Endothelial cell of umbilical vein (primary cell): Measurements from ENCODE around the gene NOL12. TPM values are rescaled to one million over a fixed set of nuclear protein-coding genes. Genes with fewer than 3 reads are reported as not detected.

Experiments
- BruUV-seq: library from RNA; stranded (reverse); fragments of 400-500 nt; replicated peaks from 2 replicates; lab custom pipeline; 2021; lab: Mats Ljungman, UMichigan
- CTCF ChIA-PET: fragments of 300-600, 350-600 bp; sonication (Branson Sonifier 250); formaldehyde crosslinking; loops from one replicate; lab custom pipeline; 2021; ENCODE audit warnings: antibody characterized with exemption, inconsistent platforms; lab: Charles Lee
- POLR2A ChIA-PET: fragments of 300-600, 350-600 bp; sonication (Branson Sonifier 250); formaldehyde crosslinking; loops from one replicate; lab custom pipeline; 2021; ENCODE audit warnings: antibody characterized with exemption, inconsistent platforms; lab: Charles Lee
- DNase-seq: peaks from one replicate; pipeline ENCODE4 v3.0.0-alpha.2; 2011; ENCODE audit warnings: low read depth, low spot score
- FAIRE-seq: peaks from 2 replicates; lab custom pipeline; 2011; peaks lifted over from hg19 to GRCh38; lab: Jason Lieb, UNC
- H2AFZ ChIP-seq: 2 replicates; pipeline ENCODE4 v1.6.0; 2012; ENCODE audit warnings: low read depth, low read length, control low read depth, inconsistent platforms
- H3K27ac ChIP-seq: 2 replicates; pipeline ENCODE4 v1.5.1; 2011; ENCODE audit warnings: low read depth, mild to moderate bottlenecking, control low read depth, low read length, moderate library complexity; ENCODE audit not compliant: insufficient read depth
- H3K27me3 ChIP-seq, 2 experiments: 2 replicates each; pipeline versions ENCODE4 v1.6.0 to v1.6.1; 2011; ENCODE audit warnings: low read length in 2 of 2, mixed read lengths in 1 of 2; ENCODE audit not compliant: control insufficient read depth in 2 of 2, insufficient read depth in 2 of 2
- H3K36me3 ChIP-seq, 2 experiments: 2 replicates in 1 of 2; 3 replicates in 1 of 2; pipeline ENCODE4 v1.5.1; 2011; ENCODE audit warnings: low read length in 2 of 2, mild to moderate bottlenecking in 1 of 2, moderate library complexity in 1 of 2; ENCODE audit not compliant: control insufficient read depth in 2 of 2, insufficient read depth in 2 of 2; ENCODE audit errors: extremely low read depth in 1 of 2
- H3K4me1 ChIP-seq: 3 replicates; pipeline ENCODE4 v1.5.1; 2011; ENCODE audit warnings: mild to moderate bottlenecking, low read length; ENCODE audit not compliant: control insufficient read depth, insufficient read depth; ENCODE audit errors: extremely low read depth
- H3K4me2 ChIP-seq: 2 replicates; pipeline ENCODE4 v1.6.1; 2011; ENCODE audit warnings: low read length, control low read depth, mixed read lengths; ENCODE audit not compliant: insufficient read depth
- H3K4me3 ChIP-seq, 3 experiments: fragments of 200-600 bp in 1 of 3; sonication (generic), shearing (Covaris generic) in 1 of 3; replicated peaks in 1 of 3; 2 replicates each; pipeline ENCODE4 v1.5.1; 2011 to 2016; ENCODE audit warnings: control low read depth in 3 of 3, low read length in 3 of 3, mild to moderate bottlenecking in 2 of 3, inconsistent platforms in 1 of 3, low read depth in 1 of 3, moderate library complexity in 1 of 3; ENCODE audit not compliant: insufficient read depth in 1 of 3
- H3K79me2 ChIP-seq: 2 replicates; pipeline ENCODE4 v1.6.0; 2012; ENCODE audit warnings: low read length, inconsistent platforms; ENCODE audit not compliant: control insufficient read depth, insufficient read depth
- H3K9ac ChIP-seq: replicated peaks from 2 replicates; pipeline ENCODE3; 2011; ENCODE audit warnings: low read length, control low read depth; ENCODE audit not compliant: insufficient read depth; ENCODE audit errors: extremely low read depth
- H3K9me1 ChIP-seq: replicated peaks from 3 replicates; pipeline ENCODE4 v1.6.0; 2011; ENCODE audit warnings: mild to moderate bottlenecking, low read length; ENCODE audit not compliant: control insufficient read depth, insufficient read depth; ENCODE audit errors: extremely low read depth
- H3K9me3 ChIP-seq: replicated peaks from 2 replicates; pipeline ENCODE4 v1.5.1; 2012; ENCODE audit warnings: low read length, inconsistent platforms; ENCODE audit not compliant: control insufficient read depth, insufficient read depth
- H4K20me1 ChIP-seq: replicated peaks from 2 replicates; pipeline ENCODE3; 2011; ENCODE audit warnings: mild to moderate bottlenecking, low read length; ENCODE audit not compliant: control insufficient read depth, insufficient read depth; ENCODE audit errors: extremely low read depth
- CTCF ChIP-seq, 2 donors: IDR thresholded peaks; 1 replicate in 1 of 2; 2 replicates in 1 of 2; pipeline ENCODE4 v1.5.1; 2011; ENCODE audit warnings: low read length in 2 of 2, mild to moderate bottlenecking in 2 of 2, moderate library complexity in 2 of 2, control low read depth in 1 of 2, inconsistent platforms in 1 of 2, low read depth in 1 of 2; ENCODE audit not compliant: insufficient read depth in 1 of 2; ENCODE audit errors: extremely low read depth in 1 of 2
- EZH2 ChIP-seq: IDR thresholded peaks from 2 replicates; pipeline ENCODE4 v1.6.1; 2012; ENCODE audit warnings: borderline replicate concordance, low read depth, mild to moderate bottlenecking, moderate library complexity, low read length, inconsistent platforms; ENCODE audit not compliant: severe bottlenecking
- FOS ChIP-seq: IDR thresholded peaks from 2 replicates; pipeline ENCODE4 v1.6.1; 2011; ENCODE audit warnings: mild to moderate bottlenecking, low read length, moderate library complexity, borderline replicate concordance; ENCODE audit not compliant: insufficient read depth
- GATA2 ChIP-seq: IDR thresholded peaks from 2 replicates; pipeline ENCODE4 v1.7.0; 2011; ENCODE audit warnings: low read depth, mild to moderate bottlenecking, moderate library complexity, mixed read lengths, low read length; ENCODE audit not compliant: insufficient read length, insufficient read depth
- JUN ChIP-seq: IDR thresholded peaks from 2 replicates; pipeline ENCODE4 v1.6.1; 2011; ENCODE audit warnings: borderline replicate concordance, low read depth; ENCODE audit not compliant: insufficient read length, insufficient read depth
- MAX ChIP-seq: IDR thresholded peaks from 2 replicates; pipeline ENCODE4 v1.6.1; 2011; ENCODE audit not compliant: insufficient read depth, insufficient read length
- POLR2A ChIP-seq: IDR thresholded peaks from 2 replicates; pipeline ENCODE4 v1.6.1; 2012; ENCODE audit warnings: low read depth, mild to moderate bottlenecking, control low read depth, low read length
- POLR2AphosphoS5 ChIP-seq: IDR thresholded peaks from 2 replicates; pipeline ENCODE4 v1.6.1; 2012; ENCODE audit warnings: low read depth, mild to moderate bottlenecking, control low read depth, low read length, moderate library complexity; ENCODE audit not compliant: insufficient read depth
- dilution Hi-C: fragments of 300-500 bp; cut with MboI; formaldehyde crosslinking; loops from one replicate; pipeline ENCODE4 v1.15.0; 2019; ENCODE audit warnings: low sequenced_read_pairs; ENCODE audit not compliant: extremely low pct_ligation_motif_present
- intact Hi-C: fragments of 100-400 bp; cut with micrococcal nuclease; formaldehyde crosslinking; loops from one replicate; pipeline ENCODE4 v1.10.0; 2022
- polyA plus RNA-seq, 4 experiments: library from polyadenylated mRNA; depleted of rRNA in 3 of 4; stranded (reverse) in 3 of 4; unstranded in 1 of 4; fragments of >200 nt; gene quantifications; 2 replicates each; pipeline versions ENCODE4 v1.2.1 to v1.2.3, GENCODE V29; 2011 to 2012; ENCODE audit warnings: missing spikeins in 1 of 4
- total RNA-seq: library from RNA; stranded (reverse); gene quantifications from 2 replicates; pipeline ENCODE4 v1.2.3, GENCODE V29; 2021

Gene NOL12
- total and polyA plus RNA-seq, 2 donors (not counting 3 experiments of a cell fraction or from before 2014, with no cell fraction given), result 23.2 to 29.1 TPM

- BruUV-seq, result TSS peak; percentile 78
- Histone ChIP-seq H3K36me3 (peaks cover 7 to 8% of the 10 kb centered on the region in 2 experiments), H3K27me3 (no peaks in the 10 kb centered on the region), H2AFZ (peak within 1 kb of the TSS; percentile 16), H4K20me1 (no peaks in the 10 kb centered on the region), H3K79me2 (peaks cover 28% of the 10 kb centered on the region), H3K27ac (peak within 1 kb of the TSS; percentile 81), H3K9me1 (no peaks in the 10 kb centered on the region), H3K4me3 (peak within 1 kb of the TSS; percentile 63 to 76 (median 66)), H3K4me2 (peak within 1 kb of the TSS; percentile 79), H3K4me1 (peaks cover 9% of the 10 kb centered on the region), H3K9ac (peak within 1 kb of the TSS; percentile 54), H3K9me3 (no peaks in the 10 kb centered on the region)
- DNase-seq (peak; percentile 86), FAIRE-seq (peak; percentile 99)
- POLR2A ChIA-PET, result interaction anchor here (0.6 to 1.6 kb wide), 4 partner anchors 11 to 36 kb away, joined by 3 to 8 read pairs (median 6); partner anchors contain the start of genes NOL12, PDXP and SH3BP1
- CTCF ChIA-PET, result interaction anchor here (0.7 to 4.0 kb wide), 6 partner anchors 13 to 83 kb away, joined by 3 to 70 read pairs (median 10); partner anchors contain the start of gene PDXP
- intact Hi-C loops, result loop anchor here (1.0 to 5.0 kb wide), 5 partner anchors 17 to 117 kb away; partner anchors contain the start of genes CDC42EP1 and PDXP
- TF ChIP-seq EZH2, result no peak
- TF ChIP-seq FOS, result no peak
- no peak for TF ChIP-seq CTCF (IDR thresholded peaks at IDR 0.05; ENCODE audit: extremely low read depth in 1 of 2, insufficient read depth in 1 of 2, low read depth in 1 of 2, low read length in 2 of 2)
- TF ChIP-seq POLR2AphosphoS5, result peak; percentile 93
- TF ChIP-seq GATA2, result no peak
- no peak for TF ChIP-seq MAX
- TF ChIP-seq POLR2A, result peak; percentile 98
- no peak for TF ChIP-seq JUN
- dilution Hi-C loops, result no loop called here
These were observed 10.9 kb upstream of the NOL12 start, which contains the start of gene LGALS1 for GRCh38 chr22:37674951-37675929. LGALS1 (plus strand) TSS chr22:37675636; CDS start chr22:37675703, 67 bp downstream.
